Measurements from ENCODE around the gene CACNA1C. TPM values are rescaled to one million over a fixed set of nuclear protein-coding genes. Genes with fewer than 3 reads are reported as not detected.

Gene CACNA1C
- total RNA-seq, 3 donors from 2014 or later = 2.6 to 11.8 (median 9.5) TPM

DNA sequence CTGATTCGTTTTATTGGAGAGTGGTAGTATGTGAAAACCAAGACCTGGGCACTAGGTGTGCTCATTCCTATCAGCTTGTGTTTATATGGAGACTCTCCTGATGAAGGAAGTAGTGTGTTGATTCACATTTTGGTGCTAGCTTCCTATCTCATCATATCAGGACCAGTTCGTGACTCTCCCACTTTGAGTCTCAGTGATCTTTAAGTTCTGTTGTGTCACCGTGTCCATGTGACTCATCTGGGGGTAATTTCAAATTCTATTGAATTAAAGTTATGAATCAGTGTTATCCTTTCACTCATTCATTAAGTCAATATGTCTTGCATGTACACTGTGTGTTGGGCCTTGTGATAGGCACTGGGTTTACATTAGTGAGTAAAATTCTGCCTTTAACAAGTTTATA lies 180.2 kb downstream of the CACNA1C start:
- no peak overlapping the region for H3K27ac ChIP-seq
- intact Hi-C loops (cut with DNase I; ENCODE audit: low total_unique reads) = no loop called here
- no peaks in the 10 kb centered on the region for H3K4me1 ChIP-seq
- no peak for DNase-seq (ENCODE audit: low spot score in 2 of 2)
- no peaks in the 10 kb centered on the region for H3K27me3 ChIP-seq
- H3K4me3 ChIP-seq = no peak overlapping the region
- TF ChIP-seq POLR2AphosphoS5 (IDR thresholded peaks at IDR 0.05) = no peak
- TF ChIP-seq, protein P1, sequence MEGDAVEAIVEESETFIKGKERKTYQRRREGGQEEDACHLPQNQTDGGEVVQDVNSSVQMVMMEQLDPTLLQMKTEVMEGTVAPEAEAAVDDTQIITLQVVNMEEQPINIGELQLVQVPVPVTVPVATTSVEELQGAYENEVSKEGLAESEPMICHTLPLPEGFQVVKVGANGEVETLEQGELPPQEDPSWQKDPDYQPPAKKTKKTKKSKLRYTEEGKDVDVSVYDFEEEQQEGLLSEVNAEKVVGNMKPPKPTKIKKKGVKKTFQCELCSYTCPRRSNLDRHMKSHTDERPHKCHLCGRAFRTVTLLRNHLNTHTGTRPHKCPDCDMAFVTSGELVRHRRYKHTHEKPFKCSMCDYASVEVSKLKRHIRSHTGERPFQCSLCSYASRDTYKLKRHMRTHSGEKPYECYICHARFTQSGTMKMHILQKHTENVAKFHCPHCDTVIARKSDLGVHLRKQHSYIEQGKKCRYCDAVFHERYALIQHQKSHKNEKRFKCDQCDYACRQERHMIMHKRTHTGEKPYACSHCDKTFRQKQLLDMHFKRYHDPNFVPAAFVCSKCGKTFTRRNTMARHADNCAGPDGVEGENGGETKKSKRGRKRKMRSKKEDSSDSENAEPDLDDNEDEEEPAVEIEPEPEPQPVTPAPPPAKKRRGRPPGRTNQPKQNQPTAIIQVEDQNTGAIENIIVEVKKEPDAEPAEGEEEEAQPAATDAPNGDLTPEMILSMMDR (IDR thresholded peaks at IDR 0.05) = no peak
- TF ChIP-seq POLR2A (IDR thresholded peaks at IDR 0.05) = no peak
- no peaks in the 10 kb centered on the region for H3K36me3 ChIP-seq
- H3K9me3 ChIP-seq = no peaks in the 10 kb centered on the region

GRCh38 chr12:2234091-2234490 lies 181.3 kb downstream of the CACNA1C start:
- no peaks in the 10 kb centered on the region for H3K27me3 ChIP-seq
- TF ChIP-seq, protein P1 (IDR thresholded peaks at IDR 0.05) = no peak
- TF ChIP-seq POLR2A (IDR thresholded peaks at IDR 0.05) (no peak), POLR2AphosphoS5 (IDR thresholded peaks at IDR 0.05) (no peak)
- H3K9me3 ChIP-seq = no peaks in the 10 kb centered on the region
- intact Hi-C loops (cut with DNase I; ENCODE audit: low total_unique reads) = no loop called here
- no peak overlapping the region for H3K4me3 ChIP-seq
- no peak for DNase-seq (ENCODE audit: low spot score in 2 of 2)
- H3K36me3 ChIP-seq = no peaks in the 10 kb centered on the region
- no peaks in the 10 kb centered on the region for H3K4me1 ChIP-seq
- no peak overlapping the region for H3K27ac ChIP-seq

DNA sequence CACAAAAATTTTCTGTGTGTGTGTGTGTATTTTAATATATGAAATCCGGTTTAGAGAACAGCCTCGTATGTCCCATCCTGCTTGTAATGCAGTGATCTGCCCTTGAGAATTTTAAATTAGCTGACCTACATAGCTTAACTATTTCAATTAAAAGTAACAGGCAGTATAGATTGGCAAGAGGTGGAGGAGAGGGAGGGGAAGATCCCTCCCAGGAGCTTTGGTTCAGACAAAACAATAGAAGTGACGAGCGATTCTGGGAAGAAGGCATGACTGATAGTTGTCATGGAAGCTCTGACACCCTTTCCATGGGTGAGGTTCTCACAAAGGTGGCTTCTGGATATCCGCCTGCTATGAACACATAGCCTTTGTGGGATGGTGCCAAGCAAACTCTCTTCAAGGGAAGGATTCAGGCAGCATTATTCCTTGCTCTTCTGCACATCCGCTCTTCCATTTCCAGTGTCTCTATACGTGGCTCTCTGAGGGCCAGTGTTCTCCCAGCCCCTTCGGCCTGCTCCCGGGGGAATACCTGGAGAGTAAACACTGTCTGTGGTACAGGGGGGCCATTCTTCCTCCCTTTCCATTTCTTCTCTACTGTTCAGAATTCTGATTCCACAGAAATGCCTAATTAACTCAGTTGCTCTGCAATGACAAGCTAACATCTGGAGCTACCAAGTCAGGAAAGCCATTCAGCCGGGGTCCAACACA lies 182.0 kb downstream of the CACNA1C start:
- no peaks in the 10 kb centered on the region for H3K27me3 ChIP-seq
- no peak overlapping the region for H3K4me3 ChIP-seq
- no peak overlapping the region for H3K27ac ChIP-seq
- no peaks in the 10 kb centered on the region for H3K36me3 ChIP-seq
- no peaks in the 10 kb centered on the region for H3K9me3 ChIP-seq
- no peak for DNase-seq (ENCODE audit: low spot score in 2 of 2)
- H3K4me1 ChIP-seq = no peaks in the 10 kb centered on the region
- no peak for TF ChIP-seq POLR2AphosphoS5 (IDR thresholded peaks at IDR 0.05)
- TF ChIP-seq, protein P1 (IDR thresholded peaks at IDR 0.05) = no peak
- TF ChIP-seq POLR2A (IDR thresholded peaks at IDR 0.05) = no peak
- intact Hi-C loops (cut with DNase I; ENCODE audit: low total_unique reads) = no loop called here

DNA sequence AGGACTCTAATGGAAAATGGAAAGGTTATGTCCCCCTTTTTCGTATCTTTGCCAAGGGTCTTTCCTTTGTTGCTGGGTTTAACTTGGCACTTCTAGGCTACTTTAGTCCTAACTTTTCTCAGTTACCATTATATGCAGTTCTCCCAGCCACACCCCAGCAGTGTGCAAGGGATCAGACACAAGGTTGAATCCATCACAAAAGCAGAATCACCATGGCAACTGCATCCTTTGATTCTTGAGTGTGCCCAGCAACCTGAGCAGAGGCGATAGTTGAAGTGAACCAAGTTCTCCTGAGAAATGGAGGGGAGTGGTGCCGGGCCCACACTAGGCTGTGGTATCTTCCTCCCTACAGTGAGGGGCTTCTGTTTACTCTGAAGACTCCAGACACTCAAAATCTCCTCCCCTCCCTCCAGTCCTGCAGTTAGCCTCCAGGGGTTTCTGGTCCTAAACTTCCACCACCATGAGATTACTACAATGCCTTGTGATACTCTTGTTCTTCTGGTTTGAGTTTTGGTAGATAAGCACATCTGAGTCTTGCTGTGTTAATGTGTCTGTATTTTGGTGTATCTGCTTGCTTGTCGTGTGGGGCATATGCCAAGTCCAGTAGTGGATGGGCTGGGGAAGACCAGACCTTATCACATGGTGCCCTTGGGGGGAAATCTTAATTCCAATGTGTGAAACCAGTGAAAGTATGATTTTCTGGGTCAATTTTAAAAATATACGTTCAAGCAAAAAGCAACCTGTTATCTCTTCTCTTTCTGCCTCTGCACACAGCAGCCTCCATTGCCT lies 183.9 kb downstream of the CACNA1C start:
- Histone ChIP-seq H3K36me3 (no peaks in the 10 kb centered on the region), H3K4me1 (no peaks in the 10 kb centered on the region), H3K27me3 (no peaks in the 10 kb centered on the region), H3K4me3 (no peak overlapping the region), H3K27ac (no peak overlapping the region), H3K9me3 (no peaks in the 10 kb centered on the region)
- intact Hi-C loops (cut with DNase I; ENCODE audit: low total_unique reads) = no loop called here
- no peak for TF ChIP-seq POLR2A (IDR thresholded peaks at IDR 0.05)
- no peak for TF ChIP-seq POLR2AphosphoS5 (IDR thresholded peaks at IDR 0.05)
- TF ChIP-seq, protein P1 (IDR thresholded peaks at IDR 0.05) = no peak
- DNase-seq (ENCODE audit: low spot score in 2 of 2) = no peak

GRCh38 chr12:2238111-2238510 lies 185.3 kb downstream of the CACNA1C start:
- Histone ChIP-seq H3K4me1 (no peaks in the 10 kb centered on the region), H3K27ac (peak overlapping the region in 1 of 2 donors; percentile 25), H3K27me3 (no peaks in the 10 kb centered on the region), H3K4me3 (no peak overlapping the region), H3K9me3 (no peaks in the 10 kb centered on the region), H3K36me3 (no peaks in the 10 kb centered on the region)
- intact Hi-C loops (cut with DNase I; ENCODE audit: low total_unique reads) = no loop called here
- TF ChIP-seq POLR2A (IDR thresholded peaks at IDR 0.05) = no peak
- TF ChIP-seq, protein P1 (IDR thresholded peaks at IDR 0.05) = no peak
- TF ChIP-seq POLR2AphosphoS5 (IDR thresholded peaks at IDR 0.05) = no peak
- DNase-seq (ENCODE audit: low spot score in 2 of 2) = no peak
